ENCODE results near the gene XAB2.

The XAB2 gene

DNA sequence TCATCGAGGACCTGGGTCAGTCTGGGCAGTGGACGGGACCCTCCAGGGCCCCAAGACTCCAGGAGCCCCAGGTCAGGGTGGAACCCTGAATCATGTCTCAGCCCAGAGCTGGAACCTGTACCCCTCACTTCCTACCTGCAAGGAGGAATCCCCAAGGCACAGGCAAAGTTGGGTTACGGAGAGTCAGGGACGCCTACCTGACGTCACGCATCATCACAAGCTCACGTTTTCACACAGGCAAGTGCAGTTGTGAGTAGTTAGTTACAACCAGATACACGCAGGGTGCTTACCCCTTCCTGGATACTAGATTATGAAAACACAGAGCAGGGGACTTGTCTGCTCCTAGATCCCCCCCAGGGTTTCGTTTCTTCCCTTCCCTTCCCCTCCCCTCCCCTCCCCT lies 41.4 kb upstream of the XAB2 start:
- no peak for TF ChIP-seq CTCF (conservative IDR thresholded peaks at IDR 0.05; ENCODE audit: low read length)
- no peak for DNase-seq (ENCODE audit: low read depth)
- H3K4me3 ChIP-seq (ENCODE audit: low read length) = no peak overlapping the region

GRCh38 chr19:7670150-7670783 lies 40.9 kb upstream of the XAB2 start:
- no peak for TF ChIP-seq CTCF (conservative IDR thresholded peaks at IDR 0.05; ENCODE audit: low read length)
- H3K4me3 ChIP-seq (ENCODE audit: low read length) = no peak overlapping the region
- DNase-seq (ENCODE audit: low read depth) = no peak

- no peak for DNase-seq (ENCODE audit: low read depth)
Observed at GRCh38 chr19:7669641-7670040, 40.3 kb upstream of the XAB2 start.

GRCh38 chr19:7668842-7669241 lies 39.5 kb upstream of the XAB2 start, which contains the start of gene RETN:
Gene RETN, plus strand, starts transcription at chr19:7669049. Its CDS starts 278 bp downstream, at chr19:7669327.
- DNase-seq (ENCODE audit: low read depth) = no peak
- no peak for TF ChIP-seq CTCF (conservative IDR thresholded peaks at IDR 0.05; ENCODE audit: low read length)
- H3K4me3 ChIP-seq (ENCODE audit: low read length) = no peak within 1 kb of the TSS

More at GRCh38 chr19:7669641-7670040, 40.3 kb upstream of the XAB2 start:
- H3K4me3 ChIP-seq (ENCODE audit: low read length) = no peak overlapping the region
- TF ChIP-seq CTCF (conservative IDR thresholded peaks at IDR 0.05; ENCODE audit: low read length) = no peak

- TF ChIP-seq CTCF (conservative IDR thresholded peaks at IDR 0.05; ENCODE audit: low read length) = no peak
- peak; percentile 54 for DNase-seq (ENCODE audit: low read depth)
- no peak overlapping the region for H3K4me3 ChIP-seq (ENCODE audit: low read length)
Observed at GRCh38 chr19:7665076-7665475, 35.7 kb upstream of the XAB2 start.

GRCh38 chr19:7663706-7664105 lies 34.4 kb upstream of the XAB2 start:
- DNase-seq (ENCODE audit: low read depth) = no peak
- H3K4me3 ChIP-seq (ENCODE audit: low read length) = no peak overlapping the region
- TF ChIP-seq CTCF (conservative IDR thresholded peaks at IDR 0.05; ENCODE audit: low read length) = no peak

DNA sequence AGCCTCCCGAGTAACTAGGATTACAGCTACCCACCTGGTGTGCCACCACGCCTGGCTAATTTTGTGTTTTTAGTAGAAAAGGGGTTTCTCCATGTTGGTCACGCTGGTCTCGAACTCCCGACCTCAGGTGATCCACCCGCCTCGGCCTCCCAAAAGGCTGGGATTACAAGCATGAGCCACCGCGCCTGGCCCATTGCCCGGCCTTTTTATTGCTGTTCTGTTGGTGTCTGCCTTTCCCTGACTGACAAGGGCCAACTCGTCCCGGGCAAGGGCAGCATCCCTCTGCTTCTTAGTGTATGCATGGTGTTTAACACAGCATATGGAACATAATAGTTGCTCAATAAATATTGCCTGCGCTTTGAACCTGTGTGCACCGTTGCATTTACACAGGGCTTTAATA lies 33.3 kb upstream of the XAB2 start:
- no peak for TF ChIP-seq CTCF (conservative IDR thresholded peaks at IDR 0.05; ENCODE audit: low read length)
- no peak for DNase-seq (ENCODE audit: low read depth)
- H3K4me3 ChIP-seq (ENCODE audit: low read length) = no peak overlapping the region

All from AG10803 (cell line).